TTC549 (cell line): ENCODE data around the gene LCE1E.

Experiments used
- FAIRE-seq: peaks from 2 replicates; lab custom pipeline; 2012; peaks lifted over from hg19 to GRCh38; lab: Jason Lieb, UNC

Gene LCE1E

DNA sequence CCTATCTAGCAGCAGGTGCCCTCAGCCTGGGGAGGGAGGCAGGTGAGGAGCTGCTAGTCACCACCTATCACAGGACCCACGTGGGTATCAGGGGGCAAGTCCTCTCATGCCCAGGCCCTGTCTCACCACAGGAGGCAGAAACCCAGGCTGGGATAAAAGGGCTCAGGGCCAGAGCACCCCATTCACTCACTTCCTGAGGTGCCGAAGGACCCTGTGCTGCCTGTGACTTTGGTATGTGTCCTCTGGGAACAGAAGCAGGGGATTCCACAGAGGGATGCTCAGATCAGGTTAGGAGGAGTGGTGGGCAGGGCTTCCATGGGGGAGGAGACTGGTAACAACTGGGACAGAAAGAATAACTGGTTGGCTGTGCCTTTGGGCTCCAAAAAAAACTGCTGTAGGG, at the start of gene LCE1E:
Gene LCE1E, plus strand, starts transcription at position 181 of the 400 bp plus-strand sequence. CDS start 1,043 bp downstream, outside the sequence.
- FAIRE-seq: no peak

- no peak for FAIRE-seq
These were observed 48.1 kb upstream of the LCE1E start for GRCh38 chr1:152737997-152738396.

DNA sequence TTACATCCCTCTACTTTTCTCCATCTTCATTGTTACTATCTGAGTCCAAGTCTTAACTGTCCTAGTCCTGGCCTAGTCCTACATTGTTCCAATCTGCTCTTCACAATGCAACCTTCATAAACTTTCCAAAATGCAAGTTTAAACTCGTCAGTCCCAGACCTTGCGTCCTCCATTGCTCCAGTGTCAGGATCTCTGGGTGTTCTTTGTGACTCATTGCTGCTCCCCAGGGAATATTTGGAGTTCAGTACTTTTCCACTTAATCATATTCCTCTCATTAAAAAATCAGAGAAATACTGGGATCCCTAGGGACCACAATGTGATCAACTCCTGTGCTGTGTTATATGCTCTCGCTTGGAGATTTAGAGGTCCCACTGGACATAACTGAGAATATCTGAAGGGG, 46.2 kb upstream of the LCE1E start:
- FAIRE-seq: no peak

- no peak for FAIRE-seq
These were observed 44.4 kb upstream of the LCE1E start for GRCh38 chr1:152741656-152742055.

DNA sequence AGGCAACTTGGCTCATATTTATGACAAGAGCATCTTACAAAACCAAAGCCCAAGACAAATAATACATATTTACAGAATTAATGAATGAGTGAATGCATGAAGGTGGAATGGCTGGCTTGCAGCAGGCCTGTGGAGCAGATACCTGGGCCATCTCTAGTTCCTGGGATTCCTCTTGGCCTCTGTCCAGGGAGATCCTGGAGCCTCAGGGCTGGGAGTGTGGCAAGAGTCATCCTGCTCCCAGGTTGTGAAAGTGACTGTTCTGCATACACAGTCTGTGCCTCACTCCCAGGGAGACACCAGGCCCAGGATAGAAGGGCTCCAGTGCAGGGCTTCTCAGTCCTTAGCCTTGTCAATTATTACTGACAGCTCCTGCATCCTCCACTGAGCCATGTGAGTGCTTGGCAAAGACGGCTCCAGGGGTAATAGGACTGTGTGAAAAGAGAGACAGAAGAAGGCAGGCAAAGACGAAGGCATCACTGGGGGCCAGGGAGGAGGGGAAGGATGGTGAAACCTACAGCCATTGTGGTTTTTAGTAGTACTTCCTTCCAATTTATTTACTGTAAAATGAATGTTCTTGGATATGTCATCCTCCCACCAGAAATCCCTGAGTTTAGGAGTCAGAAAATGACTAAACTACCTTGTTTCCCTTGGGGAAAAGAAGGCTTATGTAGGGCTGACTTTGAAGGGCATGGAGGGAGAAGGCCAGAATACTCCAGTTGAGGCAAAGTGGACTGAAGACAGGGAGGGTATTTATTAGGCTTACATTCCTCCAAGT, 42.5 kb upstream of the LCE1E start:
- no peak for FAIRE-seq

DNA sequence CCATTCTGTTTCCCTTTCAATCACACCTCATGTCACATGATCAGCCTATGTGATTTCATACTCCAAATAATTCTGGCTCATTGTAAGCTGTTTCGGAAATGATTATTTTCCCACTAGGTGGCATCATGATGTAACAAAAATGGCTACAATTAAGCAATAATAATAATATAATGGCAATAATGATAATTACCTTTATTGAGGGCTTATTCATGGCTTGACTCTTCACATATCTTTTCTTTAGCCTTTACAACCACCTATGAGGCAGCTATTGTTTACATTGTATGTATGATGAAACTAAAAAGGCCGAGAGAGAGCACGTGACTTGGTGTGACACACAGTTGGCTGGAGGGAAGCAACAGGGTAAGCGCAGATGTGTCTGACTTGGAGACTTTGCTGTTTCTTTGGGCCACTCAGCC, 40.8 kb upstream of the LCE1E start:
- FAIRE-seq: no peak

- no peak for FAIRE-seq
These were observed 40.2 kb upstream of the LCE1E start for GRCh38 chr1:152745765-152746444.

DNA sequence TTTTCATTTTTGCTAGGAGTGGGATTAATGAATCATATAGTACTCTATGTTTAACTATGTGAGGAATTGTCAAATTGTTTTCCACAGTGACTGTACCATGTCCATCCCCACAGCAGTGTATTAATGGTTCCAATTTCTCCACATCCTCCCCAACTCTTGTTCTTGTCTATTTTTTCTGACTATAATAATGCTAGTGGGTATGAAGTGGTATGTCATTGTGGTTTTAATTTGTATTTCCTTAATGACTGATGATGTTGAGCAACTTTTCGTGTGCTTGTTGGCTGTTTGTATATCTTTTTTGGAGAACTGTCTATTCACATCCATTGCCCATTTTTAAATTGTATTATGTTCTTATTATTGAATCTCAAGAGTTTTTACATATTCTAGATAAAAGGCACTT, 38.2 kb upstream of the LCE1E start:
- no peak for FAIRE-seq

- no peak for FAIRE-seq
These were observed 33.8 kb upstream of the LCE1E start for GRCh38 chr1:152752225-152752624.

- FAIRE-seq: no peak
These were observed 32.5 kb upstream of the LCE1E start for GRCh38 chr1:152753586-152753985.

- FAIRE-seq: no peak
These were observed 29.2 kb upstream of the LCE1E start for GRCh38 chr1:152756872-152757271.

- FAIRE-seq: no peak
These were observed 28.3 kb upstream of the LCE1E start, which contains the start of gene KPRP for GRCh38 chr1:152757747-152758146. Gene KPRP (plus strand): TSS chr1:152758025. CDS start chr1:152759589, 1,564 bp downstream.

GRCh38 chr1:152758636-152759035, 27.4 kb upstream of the LCE1E start:
- no peak for FAIRE-seq

- FAIRE-seq: no peak
These were observed 26.4 kb upstream of the LCE1E start for GRCh38 chr1:152759453-152760173.

GRCh38 chr1:152760551-152761190, 25.4 kb upstream of the LCE1E start:
- no peak for FAIRE-seq

- FAIRE-seq: no peak
These were observed 24.3 kb upstream of the LCE1E start for GRCh38 chr1:152761609-152762213.

GRCh38 chr1:152768847-152769533, 17.1 kb upstream of the LCE1E start:
- FAIRE-seq: no peak

- FAIRE-seq: no peak
These were observed 15.6 kb upstream of the LCE1E start for GRCh38 chr1:152770411-152770810.

- no peak for FAIRE-seq
These were observed 11.2 kb upstream of the LCE1E start, which contains the start of gene LCE1F for GRCh38 chr1:152774875-152775274. Gene LCE1F (plus strand): TSS chr1:152775140. CDS start chr1:152776372, 1,232 bp downstream.

DNA sequence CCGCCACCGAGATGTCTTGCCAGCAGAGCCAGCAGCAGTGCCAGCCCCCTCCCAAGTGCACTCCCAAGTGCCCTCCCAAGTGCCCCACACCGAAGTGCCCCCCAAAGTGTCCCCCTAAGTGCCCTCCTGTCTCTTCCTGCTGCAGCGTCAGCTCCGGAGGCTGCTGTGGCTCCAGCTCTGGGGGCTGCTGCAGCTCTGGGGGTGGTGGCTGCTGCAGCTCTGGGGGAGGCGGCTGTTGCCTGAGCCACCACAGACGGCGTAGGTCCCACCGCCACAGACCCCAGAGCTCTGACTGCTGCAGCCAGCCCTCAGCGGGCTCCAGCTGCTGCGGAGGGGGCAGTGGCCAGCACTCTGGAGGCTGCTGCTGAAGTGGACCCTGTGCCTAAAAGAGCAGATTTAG, 9.7 kb upstream of the LCE1E start:
- no peak for FAIRE-seq

- no peak for FAIRE-seq
These were observed 8.4 kb upstream of the LCE1E start for GRCh38 chr1:152777510-152778137.
